GM23338 (cell line): ENCODE results near the gene STOM.

Experiments used
- CTCF ChIP-seq, 2 experiments: fragments of 200-600 bp in 1 of 2; sonication (generic) in 1 of 2; conservative IDR thresholded peaks; 2 replicates each; pipeline versions ENCODE4 v1.5.1 to v1.6.1; 2016 to 2017; ENCODE audit warnings: antibody characterized with exemption in 2 of 2, low read depth in 2 of 2, mild to moderate bottlenecking in 2 of 2, moderate library complexity in 1 of 2
- EZH2 ChIP-seq: fragments of 200-600 bp; sonication (generic); IDR thresholded peaks from one replicate; pipeline ENCODE4 v1.8.0; 2017; ENCODE audit warnings: antibody characterized with exemption, mild to moderate bottlenecking, low read depth; ENCODE audit not compliant: unreplicated experiment
- EZH2phosphoT487 ChIP-seq: fragments of 200-600 bp; sonication (generic); IDR thresholded peaks from one replicate; pipeline ENCODE4 v1.8.1; 2018; ENCODE audit warnings: antibody characterized with exemption; ENCODE audit not compliant: unreplicated experiment
- JUNB ChIP-seq: IDR thresholded peaks from one replicate; pipeline ENCODE4 v1.6.1; 2016; ENCODE audit warnings: antibody characterized with exemption; ENCODE audit not compliant: unreplicated experiment

GRCh38 chr9:121349009-121349408 lies 21.0 kb downstream of the STOM start:
- TF ChIP-seq EZH2 = no peak
- TF ChIP-seq CTCF (conservative IDR thresholded peaks at IDR 0.05; ENCODE audit: low read depth in 2 of 2) = no peak
- no peak for TF ChIP-seq EZH2phosphoT487
- no peak for TF ChIP-seq JUNB
